GM13977 (cell line): ENCODE data around the gene TTC28.

ENCODE experiments used
- DNase-seq: peaks from one replicate; pipeline ENCODE4 v3.0.0; 2012; ENCODE audit warnings: low spot score
- in situ Hi-C: fragments of 300-500 bp; cut with MboI; formaldehyde crosslinking; loops from one replicate; pipeline ENCODE4 v1.12.0; 2022; ENCODE audit warnings: low sequenced_read_pairs, low pct_unique_long_range_greater_than_20kb, mixed read lengths, inconsistent platforms; ENCODE audit not compliant: unreplicated experiment
- TF ChIP-seq, protein P1 (sequence below): IDR thresholded peaks from 2 replicates; pipeline ENCODE4 v1.5.1; 2012; ENCODE audit warnings: mild to moderate bottlenecking, control low read depth; ENCODE audit not compliant: insufficient read depth; ENCODE audit errors: extremely low read depth, missing control alignments

Gene TTC28

DNA sequence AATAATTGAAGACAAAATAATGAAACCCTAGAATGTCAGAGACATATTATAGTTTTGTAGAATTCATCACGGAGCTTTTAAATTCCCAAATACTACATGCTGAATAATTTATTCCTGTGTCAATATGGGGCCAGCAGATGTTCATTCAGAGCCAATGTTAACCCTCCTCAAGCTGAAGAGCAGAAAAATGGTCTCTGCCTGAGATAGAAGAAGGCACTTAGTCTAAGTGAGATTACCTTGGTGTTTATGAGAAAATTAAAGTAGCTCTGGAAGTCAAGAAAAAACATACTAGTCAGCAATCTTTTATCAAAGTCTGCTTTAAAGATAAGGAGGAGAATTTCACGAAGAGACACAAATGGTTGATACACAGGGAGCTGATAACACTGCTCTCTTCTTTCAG lies 328.2 kb downstream of the TTC28 start:
- no peak for DNase-seq
- TF ChIP-seq, protein P1, sequence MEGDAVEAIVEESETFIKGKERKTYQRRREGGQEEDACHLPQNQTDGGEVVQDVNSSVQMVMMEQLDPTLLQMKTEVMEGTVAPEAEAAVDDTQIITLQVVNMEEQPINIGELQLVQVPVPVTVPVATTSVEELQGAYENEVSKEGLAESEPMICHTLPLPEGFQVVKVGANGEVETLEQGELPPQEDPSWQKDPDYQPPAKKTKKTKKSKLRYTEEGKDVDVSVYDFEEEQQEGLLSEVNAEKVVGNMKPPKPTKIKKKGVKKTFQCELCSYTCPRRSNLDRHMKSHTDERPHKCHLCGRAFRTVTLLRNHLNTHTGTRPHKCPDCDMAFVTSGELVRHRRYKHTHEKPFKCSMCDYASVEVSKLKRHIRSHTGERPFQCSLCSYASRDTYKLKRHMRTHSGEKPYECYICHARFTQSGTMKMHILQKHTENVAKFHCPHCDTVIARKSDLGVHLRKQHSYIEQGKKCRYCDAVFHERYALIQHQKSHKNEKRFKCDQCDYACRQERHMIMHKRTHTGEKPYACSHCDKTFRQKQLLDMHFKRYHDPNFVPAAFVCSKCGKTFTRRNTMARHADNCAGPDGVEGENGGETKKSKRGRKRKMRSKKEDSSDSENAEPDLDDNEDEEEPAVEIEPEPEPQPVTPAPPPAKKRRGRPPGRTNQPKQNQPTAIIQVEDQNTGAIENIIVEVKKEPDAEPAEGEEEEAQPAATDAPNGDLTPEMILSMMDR, result no peak
- in situ Hi-C loops, result no loop called here

DNA sequence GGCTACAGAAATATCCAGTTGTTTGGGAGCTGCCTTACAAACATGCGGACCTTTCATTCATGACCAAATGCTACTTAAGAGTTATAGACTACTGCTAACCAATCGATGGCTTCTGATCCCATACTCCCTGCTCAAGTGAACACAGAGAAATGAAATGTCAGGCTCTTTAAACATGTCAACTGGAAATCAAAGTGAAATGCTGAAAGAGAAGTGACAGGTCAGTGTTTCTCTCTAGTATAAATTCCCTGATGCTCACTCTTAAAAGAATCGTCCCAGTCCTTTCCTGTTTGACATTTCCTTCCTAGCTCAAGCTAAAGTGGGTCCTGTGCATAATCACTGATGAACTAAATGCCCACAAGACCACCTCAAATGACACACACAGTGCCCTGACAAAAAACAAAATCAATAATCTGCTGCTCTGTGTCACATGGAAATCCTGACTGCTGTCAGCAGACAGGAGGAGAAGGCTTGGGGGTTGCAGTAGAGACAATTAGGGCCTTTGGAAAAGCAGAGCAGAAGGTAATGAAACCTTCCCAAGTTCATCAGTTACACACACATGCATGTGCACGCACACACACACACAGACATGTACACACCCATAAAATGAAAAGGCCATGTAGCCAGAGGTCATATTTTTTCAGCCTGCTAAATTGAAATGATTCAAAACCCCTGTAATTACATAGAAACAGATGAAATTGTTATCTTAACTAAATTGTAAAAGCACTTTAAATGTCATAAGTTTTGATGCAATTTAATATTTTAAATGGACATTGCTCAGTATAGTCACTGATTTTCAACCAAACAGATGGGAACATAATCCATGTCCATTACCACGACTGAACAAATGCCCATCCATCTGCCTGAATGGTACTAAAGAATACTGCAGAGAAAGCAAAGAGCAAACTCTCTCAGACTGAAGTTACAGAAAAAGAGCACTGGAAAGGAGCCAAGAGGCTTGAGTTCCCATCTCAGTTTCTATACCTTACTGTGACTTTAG lies 330.7 kb downstream of the TTC28 start:
- DNase-seq, result no peak
- in situ Hi-C loops, result no loop called here

GRCh38 chr22:28346308-28346707 lies 333.3 kb downstream of the TTC28 start:
- in situ Hi-C loops, result no loop called here
- TF ChIP-seq, protein P1, result no peak
- no peak for DNase-seq

More for the DNA sequence above, 330.7 kb downstream of the TTC28 start:
- TF ChIP-seq, protein P1, result no peak

GRCh38 chr22:28344918-28345703 lies 334.5 kb downstream of the TTC28 start:
- in situ Hi-C loops, result no loop called here
- DNase-seq, result no peak

DNA sequence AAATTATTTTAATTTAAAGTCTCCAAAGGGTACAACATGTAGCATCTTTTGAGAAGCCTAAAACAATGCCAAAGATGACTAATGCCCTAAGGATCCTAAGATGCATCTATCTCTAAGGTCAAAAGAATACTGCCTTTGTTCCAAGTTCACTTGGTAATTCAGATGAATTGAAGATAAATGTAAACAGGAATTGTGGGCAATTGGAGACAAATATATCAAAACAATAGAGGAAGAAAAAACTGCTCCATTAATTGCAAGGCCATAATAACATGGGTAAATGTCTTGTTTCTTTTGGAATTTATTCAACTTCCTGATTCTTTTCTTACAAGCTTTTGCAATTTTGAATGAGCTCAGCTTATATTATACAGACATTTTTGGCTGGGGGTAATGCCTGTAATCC lies 338.6 kb downstream of the TTC28 start:
- in situ Hi-C loops, result no loop called here
- DNase-seq, result no peak
- TF ChIP-seq, protein P1, result no peak

More at GRCh38 chr22:28344918-28345703, 334.5 kb downstream of the TTC28 start:
- TF ChIP-seq, protein P1, result no peak

- in situ Hi-C loops, result no loop called here
- TF ChIP-seq, protein P1, result no peak
Measured at GRCh38 chr22:28333088-28333487, 346.6 kb downstream of the TTC28 start.

More at GRCh38 chr22:28333088-28333487, 346.6 kb downstream of the TTC28 start:
- no peak for DNase-seq
